LNCaP clone FGC (cell line): ENCODE data around the gene PIP4K2B.

Experiments used
- DNase-seq: peaks from one replicate; pipeline ENCODE4 v3.0.0-alpha.2; 2011; ENCODE audit warnings: low read depth
- H3K4me3 ChIP-seq: 2 replicates; pipeline ENCODE4 v1.5.1; 2011; ENCODE audit warnings: mild to moderate bottlenecking, low read depth, low read length, control low read depth
- CTCF ChIP-seq: IDR thresholded peaks from 2 replicates; pipeline ENCODE4 v1.5.1; 2012; ENCODE audit warnings: mild to moderate bottlenecking; ENCODE audit not compliant: control insufficient read depth, insufficient read depth; ENCODE audit errors: extremely low read depth

Gene PIP4K2B

GRCh38 chr17:38738686-38739085 is 60.7 kb downstream of the PIP4K2B start:
- no peak for TF ChIP-seq CTCF

GRCh38 chr17:38738007-38738662 is 61.2 kb downstream of the PIP4K2B start:
- no peak for DNase-seq
- no peak for TF ChIP-seq CTCF
- no peak overlapping the region for H3K4me3 ChIP-seq

More at GRCh38 chr17:38738686-38739085, 60.7 kb downstream of the PIP4K2B start:
- DNase-seq: no peak
- no peak overlapping the region for H3K4me3 ChIP-seq

GRCh38 chr17:38735161-38735997 is 64.0 kb downstream of the PIP4K2B start:
- DNase-seq: no peak

GRCh38 chr17:38733982-38734973 is 65.1 kb downstream of the PIP4K2B start:
- TF ChIP-seq CTCF: 0 out of 2 replicates have a peak, but pooled peaks have one; percentile 16
- no peak for DNase-seq
- H3K4me3 ChIP-seq: no peak overlapping the region

More at GRCh38 chr17:38735161-38735997, 64.0 kb downstream of the PIP4K2B start:
- TF ChIP-seq CTCF: peak; percentile 86
- H3K4me3 ChIP-seq: no peak overlapping the region

- no peak for DNase-seq
- H3K4me3 ChIP-seq: no peak overlapping the region
- TF ChIP-seq CTCF: no peak
Measured at GRCh38 chr17:38733282-38733981, 65.9 kb downstream of the PIP4K2B start.
